Mesenchymal stem cell (in vitro differentiated cells and primary cell): Measurements from ENCODE around the gene CHI3L2.

Source experiments
- DNase-seq: peaks from one replicate; pipeline ENCODE4 v3.0.0-alpha.2; 2013
- H2AFZ ChIP-seq: one replicate; pipeline ENCODE4 v1.6.1; 2013; ENCODE audit warnings: low read depth, mild to moderate bottlenecking, control low read depth, inconsistent platforms, low read length, moderate library complexity
- H2AK5ac ChIP-seq: 2 replicates; pipeline ENCODE4 v1.6.1; 2013; ENCODE audit warnings: low read length, moderate library complexity, mild to moderate bottlenecking, inconsistent platforms; ENCODE audit not compliant: severe bottlenecking
- H2BK120ac ChIP-seq: one replicate; pipeline ENCODE4 v1.6.1; 2013; ENCODE audit warnings: low read depth, mild to moderate bottlenecking, inconsistent platforms, low read length, moderate library complexity
- H2BK12ac ChIP-seq, 2 experiments: one replicate each; pipeline ENCODE4 v1.6.1; 2013; ENCODE audit warnings: inconsistent platforms in 2 of 2, low read length in 2 of 2, mild to moderate bottlenecking in 2 of 2, moderate library complexity in 2 of 2, control low read depth in 1 of 2
- H2BK15ac ChIP-seq: one replicate; pipeline ENCODE4 v1.6.1; 2013; ENCODE audit warnings: mild to moderate bottlenecking, low read depth, inconsistent platforms; ENCODE audit not compliant: poor library complexity, severe bottlenecking
- H2BK5ac ChIP-seq: 2 replicates; pipeline ENCODE4 v1.6.1; 2013; ENCODE audit warnings: low read depth, mild to moderate bottlenecking, low read length, control low read depth, inconsistent platforms; ENCODE audit not compliant: poor library complexity, severe bottlenecking
- H3K14ac ChIP-seq, 2 experiments: one replicate each; pipeline ENCODE4 v1.6.1; 2013; ENCODE audit warnings: inconsistent platforms in 2 of 2, low read length in 2 of 2, control low read depth in 1 of 2, mild to moderate bottlenecking in 1 of 2, moderate library complexity in 1 of 2
- H3K18ac ChIP-seq, 2 experiments: one replicate each; pipeline ENCODE4 v1.6.1; 2013; ENCODE audit warnings: inconsistent platforms in 2 of 2, low read length in 2 of 2, control low read depth in 1 of 2, low read depth in 1 of 2, mild to moderate bottlenecking in 1 of 2
- H3K23ac ChIP-seq, 2 experiments: one replicate each; pipeline ENCODE4 v1.6.1; 2013; ENCODE audit warnings: inconsistent platforms in 2 of 2, low read length in 2 of 2, mild to moderate bottlenecking in 2 of 2, moderate library complexity in 2 of 2, control low read depth in 1 of 2
- H3K27ac ChIP-seq: 2 replicates; pipeline ENCODE4 v1.5.1; 2013; ENCODE audit warnings: mild to moderate bottlenecking, moderate library complexity, low read length, control low read depth, inconsistent platforms; ENCODE audit not compliant: poor library complexity, severe bottlenecking
- H3K27me3 ChIP-seq, 2 experiments: 2 replicates each; pipeline versions ENCODE4 v1.6.1 to v1.7.0; 2013; ENCODE audit warnings: low read length in 2 of 2, mild to moderate bottlenecking in 2 of 2, moderate library complexity in 2 of 2, control low read depth in 1 of 2, inconsistent platforms in 1 of 2; ENCODE audit not compliant: control insufficient read depth in 1 of 2, insufficient read depth in 1 of 2
- H3K36me3 ChIP-seq, 2 experiments: 2 replicates each; pipeline versions ENCODE4 v1.6.1 to v1.7.0; 2013; ENCODE audit warnings: low read length in 2 of 2, control low read depth in 1 of 2, inconsistent platforms in 1 of 2, low read depth in 1 of 2, mild to moderate bottlenecking in 1 of 2; ENCODE audit not compliant: insufficient read depth in 2 of 2, control insufficient read depth in 1 of 2
- H3K4ac ChIP-seq, 2 experiments: one replicate each; pipeline ENCODE4 v1.6.1; 2013; ENCODE audit warnings: inconsistent platforms in 2 of 2, low read length in 2 of 2, mild to moderate bottlenecking in 2 of 2, moderate library complexity in 2 of 2, control low read depth in 1 of 2, low read depth in 1 of 2
- H3K4me1 ChIP-seq: 2 replicates; pipeline ENCODE4 v1.6.1; 2013; ENCODE audit warnings: low read depth, low read length, control low read depth; ENCODE audit not compliant: control insufficient read depth, insufficient read depth
- H3K4me2 ChIP-seq: 2 replicates; pipeline ENCODE4 v1.6.1; 2013; ENCODE audit warnings: low read length, mild to moderate bottlenecking, inconsistent platforms; ENCODE audit not compliant: poor library complexity, severe bottlenecking
- H3K4me3 ChIP-seq, 2 experiments: 2 replicates each; pipeline versions ENCODE4 v1.5.1 to v1.7.0; 2013; ENCODE audit warnings: low read length in 2 of 2, mild to moderate bottlenecking in 2 of 2, control low read depth in 1 of 2, low read depth in 1 of 2; ENCODE audit not compliant: insufficient read depth in 1 of 2
- H3K79me1 ChIP-seq: replicated peaks from 2 replicates; pipeline ENCODE4 v1.6.1; 2013; ENCODE audit warnings: mild to moderate bottlenecking, control low read depth, low read length, inconsistent platforms; ENCODE audit not compliant: poor library complexity, severe bottlenecking
- H3K9ac ChIP-seq: 2 replicates; pipeline ENCODE4 v1.7.0; 2013; ENCODE audit warnings: mild to moderate bottlenecking, low read length, moderate library complexity
- H3K9me3 ChIP-seq: 2 replicates; pipeline ENCODE4 v1.7.0; 2013; ENCODE audit warnings: mild to moderate bottlenecking, low read length; ENCODE audit not compliant: control insufficient read depth
- H4K8ac ChIP-seq: one replicate; pipeline ENCODE4 v1.6.1; 2013; ENCODE audit warnings: inconsistent platforms, mild to moderate bottlenecking, low read length, moderate library complexity
- H4K91ac ChIP-seq: one replicate; pipeline ENCODE4 v1.6.1; 2013; ENCODE audit warnings: mild to moderate bottlenecking, low read length, inconsistent platforms
- WGBS: methylation state at CpG from one replicate; pipeline ENCODE4 v1.1.7; 2013; ENCODE audit warnings: mixed read lengths; 5-methylcytosine and 5-hydroxymethylcytosine counted together

The CHI3L2 gene

GRCh38 chr1:111211921-111212320 is 15.6 kb upstream of the CHI3L2 start:
- Histone ChIP-seq H3K4ac (no peak overlapping the region), H3K27ac (no peak overlapping the region), H3K9ac (no peak overlapping the region), H2BK12ac (no peak overlapping the region), H2BK15ac (no peak overlapping the region), H3K14ac (no peak overlapping the region), H2BK5ac (no peak overlapping the region), H4K8ac (no peak overlapping the region), H3K79me1 (no peaks in the 10 kb centered on the region), H2BK120ac (no peak overlapping the region), H3K4me2 (no peak overlapping the region), H3K18ac (no peak overlapping the region), H3K4me3 (no peak overlapping the region), H3K23ac (no peak overlapping the region), H3K9me3 (no peaks in the 10 kb centered on the region), H4K91ac (no peak overlapping the region), H3K36me3 (peaks cover 0 to 4% of the 10 kb centered on the region in 2 experiments), H3K27me3 (peaks cover 3 to 19% of the 10 kb centered on the region in 2 experiments), H3K4me1 (peaks cover 2% of the 10 kb centered on the region), H2AFZ (no peak overlapping the region), H2AK5ac (no peak overlapping the region)
- WGBS = 97% methylated on average over 1 of the region's 1 CpG
- DNase-seq = no peak

- Histone ChIP-seq H3K14ac (no peak overlapping the region), H3K4me2 (no peak overlapping the region), H3K36me3 (peaks cover 0 to 4% of the 10 kb centered on the region in 2 experiments), H3K9ac (no peak overlapping the region), H2AFZ (no peak overlapping the region), H3K79me1 (no peaks in the 10 kb centered on the region), H2BK12ac (peak overlapping the region; percentile 19 to 91), H3K4ac (no peak overlapping the region), H4K91ac (peak overlapping the region; percentile 21), H4K8ac (peak overlapping the region; percentile 69), H3K27ac (no peak overlapping the region), H3K27me3 (peaks cover 3 to 15% of the 10 kb centered on the region in 2 experiments), H3K23ac (no peak overlapping the region), H3K9me3 (no peaks in the 10 kb centered on the region), H3K4me3 (no peak overlapping the region), H3K18ac (no peak overlapping the region), H2BK120ac (no peak overlapping the region), H3K4me1 (peaks cover 2% of the 10 kb centered on the region), H2AK5ac (peak overlapping the region; percentile 33), H2BK15ac (no peak overlapping the region), H2BK5ac (no peak overlapping the region)
- 69% methylated on average over 2 of the region's 5 CpGs for WGBS
- no peak for DNase-seq
These were observed 14.7 kb upstream of the CHI3L2 start for GRCh38 chr1:111212634-111213335.

- no peak overlapping the region for H3K4me3 ChIP-seq
- WGBS = 90% methylated on average over 6 of the region's 6 CpGs
- no peak overlapping the region for H4K91ac ChIP-seq
- no peak overlapping the region for H2BK5ac ChIP-seq
- peaks cover 0 to 4% of the 10 kb centered on the region in 2 experiments for H3K36me3 ChIP-seq
- no peak overlapping the region for H3K4me2 ChIP-seq
- no peak overlapping the region for H2AK5ac ChIP-seq
- peaks cover 2% of the 10 kb centered on the region for H3K4me1 ChIP-seq
- no peak overlapping the region for H3K14ac ChIP-seq
- no peak overlapping the region for H3K4ac ChIP-seq
- no peak overlapping the region for H3K9ac ChIP-seq
- H4K8ac ChIP-seq = no peak overlapping the region
- no peak overlapping the region for H2BK15ac ChIP-seq
- H2BK12ac ChIP-seq = no peak overlapping the region
- H3K18ac ChIP-seq = no peak overlapping the region
- no peak overlapping the region for H2AFZ ChIP-seq
- H3K27me3 ChIP-seq = peaks cover 3 to 15% of the 10 kb centered on the region in 2 experiments
- no peaks in the 10 kb centered on the region for H3K79me1 ChIP-seq
- H3K9me3 ChIP-seq = no peaks in the 10 kb centered on the region
- H2BK120ac ChIP-seq = no peak overlapping the region
- no peak overlapping the region for H3K23ac ChIP-seq
- no peak for DNase-seq
- H3K27ac ChIP-seq = no peak overlapping the region
These were observed 14.1 kb upstream of the CHI3L2 start for GRCh38 chr1:111213412-111213811.

- no peak for DNase-seq
- Histone ChIP-seq H3K4me3 (no peak overlapping the region), H3K23ac (no peak overlapping the region), H2BK120ac (no peak overlapping the region), H3K36me3 (peaks cover 0 to 4% of the 10 kb centered on the region in 2 experiments), H3K4me1 (peaks cover 2% of the 10 kb centered on the region), H3K14ac (no peak overlapping the region), H3K18ac (no peak overlapping the region), H4K91ac (no peak overlapping the region), H3K79me1 (no peaks in the 10 kb centered on the region), H2AFZ (no peak overlapping the region), H3K9ac (no peak overlapping the region), H3K4me2 (no peak overlapping the region), H2AK5ac (no peak overlapping the region), H3K27ac (no peak overlapping the region), H3K9me3 (no peaks in the 10 kb centered on the region), H2BK12ac (peak overlapping the region in 1 of 2 experiments; percentile 66), H4K8ac (peak overlapping the region; percentile 40), H2BK15ac (no peak overlapping the region), H3K4ac (no peak overlapping the region), H2BK5ac (no peak overlapping the region), H3K27me3 (peaks cover 0 to 10% of the 10 kb centered on the region in 2 experiments)
- 86% methylated on average over 6 of the region's 6 CpGs for WGBS
These were observed 13.3 kb upstream of the CHI3L2 start for GRCh38 chr1:111214074-111214801.
